H9 (cell line): ENCODE results near the gene PPM1B. TPM values are rescaled to one million over a fixed set of nuclear protein-coding genes. Genes with fewer than 3 reads are reported as not detected.
"Not testable (repeated sequence)": the region's sequence is repeated elsewhere in the genome, so short reads cannot be mapped to it uniquely, and the experiment has no call there.

Experiments
- DNase-seq: peaks from one replicate; pipeline ENCODE4 v3.0.0-alpha.2; 2017
- H2AFZ ChIP-seq: one replicate; pipeline ENCODE4 v1.6.1; 2013; ENCODE audit warnings: mild to moderate bottlenecking, low read length, control low read depth, moderate library complexity
- H2AK5ac ChIP-seq: 2 replicates; pipeline ENCODE4 v1.6.1; 2013; ENCODE audit warnings: low read length, control low read depth, mixed read lengths; ENCODE audit not compliant: insufficient read length
- H2BK120ac ChIP-seq: one replicate; pipeline ENCODE4 v1.6.1; 2013; ENCODE audit warnings: low read depth, mild to moderate bottlenecking, low read length, control low read depth, inconsistent platforms; ENCODE audit not compliant: poor library complexity, severe bottlenecking
- H2BK12ac ChIP-seq: 2 replicates; pipeline ENCODE4 v1.6.1; 2013; ENCODE audit warnings: low read length, control low read depth, mixed read lengths, low read depth; ENCODE audit not compliant: insufficient read length
- H2BK15ac ChIP-seq: 2 replicates; pipeline ENCODE4 v1.6.1; 2013; ENCODE audit warnings: low read depth, low read length, control low read depth
- H2BK20ac ChIP-seq: one replicate; pipeline ENCODE4 v1.6.1; 2013; ENCODE audit warnings: low read depth, mild to moderate bottlenecking, low read length, control low read depth, inconsistent platforms; ENCODE audit not compliant: poor library complexity, severe bottlenecking
- H2BK5ac ChIP-seq: 2 replicates; pipeline ENCODE4 v1.6.1; 2013; ENCODE audit warnings: low read length, control low read depth, mixed read lengths; ENCODE audit not compliant: insufficient read length
- H3K14ac ChIP-seq: 2 replicates; pipeline ENCODE4 v1.6.1; 2013; ENCODE audit warnings: low read length, control low read depth; ENCODE audit not compliant: insufficient read depth
- H3K18ac ChIP-seq: 2 replicates; pipeline ENCODE4 v1.6.1; 2013; ENCODE audit warnings: low read depth, mild to moderate bottlenecking, mixed read lengths, low read length, control low read depth; ENCODE audit not compliant: insufficient read length
- H3K23ac ChIP-seq: 2 replicates; pipeline ENCODE4 v1.6.1; 2013; ENCODE audit warnings: low read length, control low read depth, mixed read lengths, low read depth; ENCODE audit not compliant: insufficient read length
- H3K23me2 ChIP-seq: 2 replicates; pipeline ENCODE4 v1.6.1; 2013; ENCODE audit warnings: low read depth, mild to moderate bottlenecking, mixed read lengths, low read length, control low read depth; ENCODE audit not compliant: insufficient read length, poor library complexity, severe bottlenecking
- H3K27ac ChIP-seq: 2 replicates; pipeline ENCODE4 v1.5.1; 2013; ENCODE audit warnings: low read length, control low read depth, mixed read lengths, low read depth; ENCODE audit not compliant: insufficient read length
- H3K27me3 ChIP-seq: 2 replicates; pipeline ENCODE4 v1.6.1; 2013; ENCODE audit warnings: low read length, control low read depth, inconsistent platforms; ENCODE audit not compliant: insufficient read depth
- H3K4ac ChIP-seq: 2 replicates; pipeline ENCODE4 v1.6.1; 2013; ENCODE audit warnings: low read depth, mild to moderate bottlenecking, control low read depth, inconsistent platforms, low read length, moderate library complexity
- H3K4me1 ChIP-seq: 2 replicates; pipeline ENCODE4 v1.6.1; 2013; ENCODE audit warnings: low read length, control low read depth, inconsistent platforms; ENCODE audit not compliant: insufficient read depth
- H3K4me2 ChIP-seq: 2 replicates; pipeline ENCODE4 v1.6.1; 2013; ENCODE audit warnings: low read length, control low read depth, mixed read lengths; ENCODE audit not compliant: insufficient read length, insufficient read depth
- H3K56ac ChIP-seq: 2 replicates; pipeline ENCODE4 v1.6.1; 2013; ENCODE audit warnings: low read depth, mild to moderate bottlenecking, mixed read lengths, low read length, control low read depth; ENCODE audit not compliant: insufficient read length
- H3K79me1 ChIP-seq: 2 replicates; pipeline ENCODE4 v1.6.1; 2013; ENCODE audit warnings: low read depth, mild to moderate bottlenecking, moderate library complexity, low read length, control low read depth, inconsistent platforms; ENCODE audit not compliant: insufficient read depth, poor library complexity, severe bottlenecking
- H3K79me2 ChIP-seq: 2 replicates; pipeline ENCODE4 v1.6.1; 2013; ENCODE audit warnings: low read length, control low read depth, inconsistent platforms; ENCODE audit not compliant: insufficient read depth
- H3K9ac ChIP-seq: 2 replicates; pipeline ENCODE4 v1.6.1; 2013; ENCODE audit warnings: low read length, control low read depth, mixed read lengths; ENCODE audit not compliant: insufficient read length; ENCODE audit errors: extremely low read depth
- H3K9me3 ChIP-seq: one replicate; pipeline ENCODE4 v1.6.1; 2013; ENCODE audit warnings: low read depth, low read length, inconsistent platforms; ENCODE audit not compliant: control insufficient read depth
- H3T11ph ChIP-seq: one replicate; pipeline ENCODE4 v1.6.1; 2013; ENCODE audit warnings: mild to moderate bottlenecking, low read length, control low read depth, inconsistent platforms
- H4K20me1 ChIP-seq: one replicate; pipeline ENCODE4 v1.6.1; 2013; ENCODE audit not compliant: control insufficient read depth, insufficient read length, insufficient read depth
- H4K5ac ChIP-seq: 2 replicates; pipeline ENCODE4 v1.6.1; 2013; ENCODE audit warnings: low read depth, mild to moderate bottlenecking, mixed read lengths, low read length, control low read depth; ENCODE audit not compliant: insufficient read length
- H4K8ac ChIP-seq: replicated peaks from 2 replicates; pipeline ENCODE4 v1.6.1; 2013; ENCODE audit warnings: low read length, control low read depth, mixed read lengths, low read depth; ENCODE audit not compliant: insufficient read length
- H4K91ac ChIP-seq: 2 replicates; pipeline ENCODE4 v1.6.1; 2013; ENCODE audit warnings: low read depth, mild to moderate bottlenecking, moderate library complexity, mixed read lengths, low read length, control low read depth; ENCODE audit not compliant: insufficient read length
- H3K27ac Mint-ChIP-seq, 3 experiments: 2 replicates in 2 of 3; 3 replicates in 1 of 3; pipeline ENCODE4 v1.8.0; 2020 to 2021; ENCODE audit warnings: mixed read lengths in 3 of 3, mild to moderate bottlenecking in 1 of 3, moderate library complexity in 1 of 3
- H3K27me3 Mint-ChIP-seq: 2 replicates; pipeline ENCODE4 v1.8.0; 2021; ENCODE audit warnings: low read depth, mild to moderate bottlenecking, moderate library complexity, mixed read lengths
- H3K36me3 Mint-ChIP-seq, 3 experiments: 2 replicates in 2 of 3; 3 replicates in 1 of 3; pipeline ENCODE4 v1.8.0; 2020 to 2021; ENCODE audit warnings: low read depth in 3 of 3, mixed read lengths in 3 of 3; ENCODE audit not compliant: insufficient read depth in 1 of 3
- H3K4me1 Mint-ChIP-seq, 2 experiments: 2 replicates each; pipeline ENCODE4 v1.8.0; 2020; ENCODE audit warnings: mixed read lengths in 2 of 2
- H3K4me3 Mint-ChIP-seq, 2 experiments: 2 replicates in 1 of 2; 3 replicates in 1 of 2; pipeline ENCODE4 v1.8.0; 2020 to 2021; ENCODE audit warnings: mild to moderate bottlenecking in 2 of 2, mixed read lengths in 2 of 2, moderate library complexity in 1 of 2
- H3K9me3 Mint-ChIP-seq, 2 experiments: 2 replicates in 1 of 2; 3 replicates in 1 of 2; pipeline ENCODE4 v1.8.0; 2020; ENCODE audit warnings: mild to moderate bottlenecking in 2 of 2, mixed read lengths in 2 of 2, moderate library complexity in 1 of 2
- CTCF ChIP-seq: fragments of 200-600 bp; sonication (generic); conservative IDR thresholded peaks from 3 replicates; pipeline ENCODE4 v1.8.0; 2021; ENCODE audit warnings: antibody characterized with exemption, mild to moderate bottlenecking
- WGBS: extraction: QIAGEN DNeasy Blood & Tissue Kit; methylation state at CpG from one replicate; pipeline ENCODE4 v1.1.7; 2013; ENCODE audit warnings: missing lambda C conversion rate, low lambda C conversion rate, mixed read lengths; ENCODE audit not compliant: insufficient read length; ENCODE audit errors: extremely low coverage; 5-methylcytosine and 5-hydroxymethylcytosine counted together
- total RNA-seq: library from RNA; stranded (reverse); gene quantifications from 2 replicates; pipeline ENCODE4 v1.2.1, GENCODE V29; 2021

The PPM1B gene
- total RNA-seq, 1 experiment from 2014 or later = 156 TPM

GRCh38 chr2:44131177-44131576, 37.5 kb upstream of the PPM1B start:
- no peak overlapping the region for H3T11ph ChIP-seq
- peak overlapping the region; percentile 66 for H3K27ac ChIP-seq
- H3K4me2 ChIP-seq = no peak overlapping the region

GRCh38 chr2:44133602-44134001, 35.1 kb upstream of the PPM1B start:
- not testable (repeated sequence) for H3K14ac ChIP-seq, H2AFZ ChIP-seq, H3K18ac ChIP-seq, H3K9me3 ChIP-seq, H3K27me3 Mint-ChIP-seq, H3K27me3 ChIP-seq, H3K79me2 ChIP-seq, H2BK15ac ChIP-seq, H3K4me2 ChIP-seq, H3K23ac ChIP-seq, H3K79me1 ChIP-seq, H3K9ac ChIP-seq, H2BK20ac ChIP-seq, H3K4ac ChIP-seq, H2AK5ac ChIP-seq, H3K23me2 ChIP-seq, H3T11ph ChIP-seq, H4K8ac ChIP-seq, H4K20me1 ChIP-seq, H2BK5ac ChIP-seq, H4K5ac ChIP-seq, H3K56ac ChIP-seq, H3K4me3 Mint-ChIP-seq, H4K91ac ChIP-seq, DNase-seq, H2BK12ac ChIP-seq
- peak overlapping the region; percentile 19 to 100 (median 95); a peak in 5 of 7 replicates for H3K27ac Mint-ChIP-seq
- peak overlapping the region; percentile 63 for H3K27ac ChIP-seq
- H3K4me1 Mint-ChIP-seq = peaks cover 75 to 78% of the 10 kb centered on the region in 2 experiments
- WGBS = no CpG with 5 or more reads among the region's 3 CpGs
- H3K9me3 Mint-ChIP-seq = peaks cover 26 to 28% of the 10 kb centered on the region in 2 experiments
- peaks cover 10% of the 10 kb centered on the region; the same call in 1 of the 2 replicates for H3K4me1 ChIP-seq
- H3K36me3 Mint-ChIP-seq = peaks cover 2 to 30% (median 24%) of the 10 kb centered on the region in 3 experiments; a peak in 5 of 7 replicates
- H2BK120ac ChIP-seq = peak overlapping the region; percentile 52

More at GRCh38 chr2:44131177-44131576, 37.5 kb upstream of the PPM1B start:
- peaks cover 57 to 62% of the 10 kb centered on the region in 2 experiments for H3K4me1 Mint-ChIP-seq
- Histone ChIP-seq H2AK5ac (no peak overlapping the region), H2BK5ac (no peak overlapping the region), H3K9me3 (no peaks in the 10 kb centered on the region), H2BK12ac (no peak overlapping the region), H3K4me1 (peaks cover 6% of the 10 kb centered on the region; the same call in 1 of the 2 replicates), H3K79me2 (no peaks in the 10 kb centered on the region), H4K91ac (no peak overlapping the region), H2BK20ac (no peak overlapping the region), H3K23ac (no peak overlapping the region), H3K56ac (no peak overlapping the region), H2BK15ac (no peak overlapping the region), H3K9ac (no peak overlapping the region), H4K20me1 (no peaks in the 10 kb centered on the region), H3K18ac (no peak overlapping the region), H3K79me1 (no peaks in the 10 kb centered on the region), H3K23me2 (no peaks in the 10 kb centered on the region), H3K4ac (no peak overlapping the region), H3K14ac (no peak overlapping the region), H2BK120ac (no peak overlapping the region), H4K8ac (no peak overlapping the region), H3K27me3 (no peaks in the 10 kb centered on the region), H4K5ac (no peak overlapping the region), H2AFZ (no peak overlapping the region)
- peak overlapping the region; percentile 87 to 98 (median 94) for H3K27ac Mint-ChIP-seq
- H3K36me3 Mint-ChIP-seq = peaks cover 2 to 30% (median 24%) of the 10 kb centered on the region in 3 experiments; a peak in 5 of 7 replicates
- no peaks in the 10 kb centered on the region for H3K27me3 Mint-ChIP-seq
- no peak overlapping the region for H3K4me3 Mint-ChIP-seq
- peaks cover 26 to 28% of the 10 kb centered on the region in 2 experiments for H3K9me3 Mint-ChIP-seq
- TF ChIP-seq CTCF = no peak
- no peak for DNase-seq
